Testis (tissue), 5 donors: Measurements from ENCODE around the gene APIP. TPM values are rescaled to one million over a fixed set of nuclear protein-coding genes. Genes with fewer than 3 reads are reported as not detected.
A peak's percentile ranks its signal among the peaks of the same experiment; 100 is the strongest.

Source experiments
- DNase-seq: peaks from one replicate; pipeline ENCODE4 v3.0.0-alpha.2; 2019
- H3K27ac ChIP-seq, 2 donors: fragments of 200-600 bp; sonication (generic); one replicate each; pipeline ENCODE4 v1.5.1; 2019
- H3K27me3 ChIP-seq: fragments of 200-600 bp; sonication (generic); one replicate; pipeline ENCODE4 v1.5.1; 2019
- H3K36me3 ChIP-seq: fragments of 200-600 bp; sonication (generic); one replicate; pipeline ENCODE4 v1.5.1; 2017; ENCODE audit warnings: low read depth; ENCODE audit errors: missing control alignments
- H3K4me1 ChIP-seq: fragments of 200-600 bp; sonication (generic); one replicate; pipeline ENCODE4 v1.5.1; 2019
- H3K4me3 ChIP-seq, 2 donors: fragments of 200-600 bp; sonication (generic); one replicate each; pipeline ENCODE4 v1.5.1; 2017 to 2019
- H3K9me3 ChIP-seq: fragments of 200-600 bp; sonication (generic); one replicate; pipeline ENCODE4 v1.5.1; 2017
- CTCF ChIP-seq, 3 experiments: fragments of 450-650 bp in 2 of 3; fragments of 200-600 bp in 1 of 3; sonication (generic) in 1 of 3; IDR thresholded peaks; one replicate each; pipeline ENCODE4 v1.5.1; 2016 to 2019; ENCODE audit warnings: antibody characterized with exemption in 3 of 3, mild to moderate bottlenecking in 2 of 3, moderate library complexity in 1 of 3
- POLR2A ChIP-seq: fragments of 450-650 bp; IDR thresholded peaks from one replicate; pipeline ENCODE4 v1.6.1; 2017; ENCODE audit warnings: antibody characterized with exemption, mild to moderate bottlenecking, moderate library complexity
- WGBS, 2 donors: methylation state at CpG; one replicate each; pipeline ENCODE4 v1.1.5; 2018; 5-methylcytosine and 5-hydroxymethylcytosine counted together
- intact Hi-C: fragments of 100-400 bp; cut with DNase I; formaldehyde crosslinking; loops from one replicate; pipeline ENCODE4 v1.15.1; 2023; ENCODE audit warnings: low total_unique reads
- long read RNA-seq, 2 donors: transcript quantifications; one replicate each; lab custom pipeline, GENCODE V29; 2026
- polyA plus RNA-seq: library from polyadenylated mRNA; stranded (reverse); fragments of 350-450 nt; fragmentation: Illumina TruSeq; extraction: RNeasy Lipid Tissue Mini Kit (QIAGEN cat#74804); gene quantifications from one replicate; pipeline ENCODE4 v1.2.3, GENCODE V29; 2014; ENCODE audit warnings: low read depth, low replicate concordance; ENCODE audit not compliant: insufficient read depth
- total RNA-seq, 2 donors: library from RNA; depleted of rRNA; stranded (reverse); fragments of >200 nt; gene quantifications; one replicate each; pipeline ENCODE4 v1.2.3, GENCODE V29; 2016

The APIP gene
- 10 to 100 TPM; 20.2 to 28.9 TPM for total RNA-seq
- polyA plus RNA-seq: 27.7 TPM
- long read RNA-seq, donor 1, transcript APIP-201 (7 exons, 1,366 nt): major isoform, 30 of 36 reads
- long read RNA-seq, donor 1, partial matches to known transcripts: 6 of 36 reads
- long read RNA-seq, donor 1, other reads (novel, unspliced or antisense): 0 of 36 reads
- long read RNA-seq, donor 2, transcript APIP-201 (7 exons, 1,366 nt): major isoform, 17 of 29 reads
- long read RNA-seq, donor 2, partial matches to known transcripts: 12 of 29 reads
- long read RNA-seq, donor 2, other reads (novel, unspliced or antisense): 0 of 29 reads

DNA sequence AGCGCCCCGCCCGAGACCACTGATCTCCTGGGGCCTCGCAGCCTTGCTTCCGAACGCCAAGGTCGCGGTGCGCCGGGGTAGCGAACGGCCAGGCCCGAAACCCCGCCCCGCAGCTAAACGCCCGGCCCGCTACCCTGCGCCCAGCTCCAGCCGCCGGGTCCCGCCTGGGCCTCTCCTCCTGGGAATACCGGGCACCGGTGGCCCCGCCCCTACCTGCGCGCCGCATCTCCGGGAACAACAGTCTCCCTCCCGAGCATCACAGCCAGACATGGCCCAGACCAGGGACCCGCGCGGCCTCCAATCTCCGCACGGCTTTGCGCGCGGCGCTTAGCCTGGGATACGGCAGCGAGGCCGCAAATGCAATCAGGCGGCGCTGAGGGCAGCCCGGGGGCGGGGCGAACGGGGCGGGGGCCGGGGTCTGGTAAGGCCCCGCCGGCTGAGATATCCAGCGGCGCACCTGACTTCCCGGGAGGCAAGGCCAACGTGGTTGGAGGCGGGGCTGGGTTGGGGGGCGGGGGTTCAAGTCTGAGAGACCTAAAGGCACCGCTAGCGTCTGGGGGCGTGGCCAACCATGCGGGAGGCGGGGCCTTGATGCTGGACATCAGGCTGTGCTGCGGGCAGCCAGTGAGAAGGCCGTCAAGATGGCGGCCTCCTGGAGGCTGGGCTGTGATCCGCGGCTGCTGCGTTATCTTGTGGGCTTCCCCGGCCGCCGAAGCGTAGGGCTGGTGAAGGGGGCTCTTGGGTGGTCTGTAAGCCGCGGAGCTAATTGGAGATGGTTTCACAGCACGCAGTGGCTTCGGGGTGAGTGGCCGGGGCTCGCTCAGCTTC is at the start of gene APIP, which contains the start of gene PDHX:
TSS of gene APIP (minus strand) at position 365 of the 828 bp plus-strand sequence. CDS start at position 270, 95 bp downstream.
TSS of gene PDHX (plus strand) at position 604 of the 828 bp plus-strand sequence. CDS start at position 642, 38 bp downstream.
- H3K4me3 ChIP-seq: peak within 1 kb of the TSS; percentile 83 to 93
- whole genome bisulfite sequencing, 2 donors: 0% methylated on average over 12 to 68 of the region's 79 CpGs
- DNase-seq: peak; percentile 99
- H3K4me1 ChIP-seq: peaks cover 7% of the 10 kb centered on the region
- intact Hi-C loops: no loop called here
- H3K9me3 ChIP-seq: no peaks in the 10 kb centered on the region
- TF ChIP-seq CTCF (IDR thresholded peaks at IDR 0.05) (no peak), POLR2A (peak; percentile 91)
- no peaks in the 10 kb centered on the region for H3K27me3 ChIP-seq
- peak within 1 kb of the TSS; percentile 95 to 97 for H3K27ac ChIP-seq
- H3K36me3 ChIP-seq: no peaks in the 10 kb centered on the region

DNA sequence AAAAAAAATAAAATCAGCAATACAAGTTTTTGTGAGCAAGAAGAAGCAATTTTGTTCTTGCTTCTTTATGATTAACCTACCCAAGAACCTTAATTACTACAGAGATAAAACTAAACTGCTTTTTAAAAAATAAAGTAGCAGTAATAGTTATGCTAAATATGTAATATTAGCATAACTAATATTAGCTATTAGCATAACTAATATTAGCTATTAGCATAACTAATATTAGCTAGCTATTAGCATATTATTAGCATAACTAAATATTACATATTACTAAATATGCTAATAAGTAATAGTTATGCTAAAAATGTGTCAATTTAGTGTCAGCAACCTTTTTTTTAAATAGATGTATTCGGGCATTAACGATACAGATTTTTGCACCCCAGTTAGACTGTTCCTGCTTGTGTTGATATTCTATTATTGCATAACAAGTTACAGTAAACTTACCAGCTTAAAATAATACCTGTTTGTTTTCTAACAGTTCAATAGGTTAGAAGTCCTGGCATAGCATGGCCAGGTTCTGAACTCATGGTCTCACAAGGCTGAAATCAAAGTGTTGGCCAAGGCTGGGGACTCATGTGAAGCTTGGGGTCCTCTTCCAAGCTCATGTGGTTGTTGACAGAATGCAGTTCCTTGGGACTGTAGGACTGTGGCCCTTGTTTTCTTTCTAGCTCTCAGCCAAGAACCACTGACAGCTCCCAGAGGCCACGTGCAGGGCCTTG is 48.6 kb upstream of the APIP start:
- TF ChIP-seq CTCF (IDR thresholded peaks at IDR 0.05) (no peak), POLR2A (no peak)
- intact Hi-C loops: no loop called here
- 66 to 77% methylated on average over 3 of the region's 3 CpGs for WGBS, 2 donors
- Histone ChIP-seq H3K4me3 (no peak overlapping the region), H3K9me3 (no peaks in the 10 kb centered on the region), H3K27me3 (no peaks in the 10 kb centered on the region), H3K36me3 (no peaks in the 10 kb centered on the region), H3K4me1 (peaks cover 6% of the 10 kb centered on the region), H3K27ac (no peak overlapping the region)
- DNase-seq: no peak

DNA sequence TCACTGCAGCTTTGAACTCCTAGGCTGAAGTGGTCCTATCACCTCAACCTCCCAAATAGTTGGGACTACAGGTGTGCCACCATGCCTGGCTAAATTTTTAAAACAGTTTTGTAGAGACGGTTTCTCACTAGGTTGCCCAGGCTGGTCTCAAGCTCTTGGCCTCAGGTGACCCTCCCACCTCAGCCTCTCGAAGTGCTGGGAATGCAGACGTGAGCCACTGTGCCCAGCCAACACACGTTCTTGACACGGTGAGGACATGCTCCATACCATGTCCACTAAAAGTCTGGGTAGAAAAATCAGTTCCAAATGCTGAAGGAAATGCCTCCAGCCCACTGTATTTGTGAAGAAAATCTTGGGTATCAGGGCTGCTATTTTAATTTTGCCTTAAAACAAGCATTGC is 47.2 kb upstream of the APIP start:
- no peak for DNase-seq
- no peaks in the 10 kb centered on the region for H3K36me3 ChIP-seq
- no peak overlapping the region for H3K27ac ChIP-seq
- no peaks in the 10 kb centered on the region for H3K9me3 ChIP-seq
- no peaks in the 10 kb centered on the region for H3K27me3 ChIP-seq
- whole genome bisulfite sequencing, 2 donors: 95 to 96% methylated on average over 3 to 5 of the region's 5 CpGs
- TF ChIP-seq CTCF (IDR thresholded peaks at IDR 0.05) (no peak), POLR2A (no peak)
- intact Hi-C loops: no loop called here
- H3K4me1 ChIP-seq: peaks cover 6% of the 10 kb centered on the region
- no peak overlapping the region for H3K4me3 ChIP-seq

- Histone ChIP-seq H3K27me3 (no peaks in the 10 kb centered on the region), H3K4me3 (no peak overlapping the region), H3K9me3 (no peaks in the 10 kb centered on the region), H3K36me3 (no peaks in the 10 kb centered on the region), H3K4me1 (peaks cover 6% of the 10 kb centered on the region), H3K27ac (no peak overlapping the region)
- TF ChIP-seq CTCF (IDR thresholded peaks at IDR 0.05) (no peak), POLR2A (no peak)
- DNase-seq: no peak
- intact Hi-C loops: no loop called here
Observed at GRCh38 chr11:34962034-34962433, 45.9 kb upstream of the APIP start.
